Fibroblast of the aortic adventitia (primary cell): ENCODE data around the gene SLC38A10. TPM values are rescaled to one million over a fixed set of nuclear protein-coding genes. Genes with fewer than 3 reads are reported as not detected.

Source experiments
- DNase-seq: peaks from one replicate; pipeline ENCODE4 v3.0.0-alpha.2; 2010; ENCODE audit warnings: low read depth
- H3K4me3 ChIP-seq: 2 replicates; pipeline ENCODE4 v1.5.1; 2011; ENCODE audit warnings: low read depth, mild to moderate bottlenecking, control low read depth, low read length, moderate library complexity
- total RNA-seq: library from RNA; depleted of rRNA; stranded (reverse); fragments of >200 nt; gene quantifications from 2 replicates; pipeline ENCODE4 v1.2.3, GENCODE V29; 2012; ENCODE audit warnings: low replicate concordance
- TF ChIP-seq, protein P1 (sequence below): IDR thresholded peaks from 2 replicates; pipeline ENCODE4 v1.5.1; 2011; ENCODE audit warnings: mild to moderate bottlenecking, low read length, control low read depth, inconsistent platforms; ENCODE audit not compliant: insufficient read depth

SLC38A10 gene
- total RNA-seq, 1 donor, result 49.5 TPM

- TF ChIP-seq, protein P1, sequence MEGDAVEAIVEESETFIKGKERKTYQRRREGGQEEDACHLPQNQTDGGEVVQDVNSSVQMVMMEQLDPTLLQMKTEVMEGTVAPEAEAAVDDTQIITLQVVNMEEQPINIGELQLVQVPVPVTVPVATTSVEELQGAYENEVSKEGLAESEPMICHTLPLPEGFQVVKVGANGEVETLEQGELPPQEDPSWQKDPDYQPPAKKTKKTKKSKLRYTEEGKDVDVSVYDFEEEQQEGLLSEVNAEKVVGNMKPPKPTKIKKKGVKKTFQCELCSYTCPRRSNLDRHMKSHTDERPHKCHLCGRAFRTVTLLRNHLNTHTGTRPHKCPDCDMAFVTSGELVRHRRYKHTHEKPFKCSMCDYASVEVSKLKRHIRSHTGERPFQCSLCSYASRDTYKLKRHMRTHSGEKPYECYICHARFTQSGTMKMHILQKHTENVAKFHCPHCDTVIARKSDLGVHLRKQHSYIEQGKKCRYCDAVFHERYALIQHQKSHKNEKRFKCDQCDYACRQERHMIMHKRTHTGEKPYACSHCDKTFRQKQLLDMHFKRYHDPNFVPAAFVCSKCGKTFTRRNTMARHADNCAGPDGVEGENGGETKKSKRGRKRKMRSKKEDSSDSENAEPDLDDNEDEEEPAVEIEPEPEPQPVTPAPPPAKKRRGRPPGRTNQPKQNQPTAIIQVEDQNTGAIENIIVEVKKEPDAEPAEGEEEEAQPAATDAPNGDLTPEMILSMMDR, result no peak
- H3K4me3 ChIP-seq, result no peak overlapping the region
- DNase-seq, result no peak
These were observed 11.9 kb upstream of the SLC38A10 start for GRCh38 chr17:81306898-81307510.

DNA sequence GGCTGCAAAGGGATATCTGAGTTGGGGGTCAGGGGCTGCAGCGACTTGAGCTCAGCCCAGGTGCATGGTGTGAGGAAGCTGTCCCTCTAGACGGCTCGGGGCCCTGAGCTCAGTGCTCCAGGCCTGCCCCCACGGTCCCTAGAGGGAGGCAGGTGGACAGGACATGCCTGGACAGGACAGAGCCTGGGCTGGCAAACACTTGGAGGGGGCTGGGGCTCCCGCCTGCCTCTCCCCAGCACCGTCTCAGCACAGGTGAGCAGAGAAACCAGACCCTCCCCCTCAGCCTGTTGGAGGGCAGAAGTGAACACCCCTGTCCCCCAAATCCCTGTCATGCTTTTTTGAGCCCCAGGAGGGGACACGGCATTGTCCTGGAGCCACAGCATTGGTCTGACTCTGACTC is 11.4 kb upstream of the SLC38A10 start:
- no peak overlapping the region for H3K4me3 ChIP-seq
- no peak for DNase-seq
- TF ChIP-seq, protein P1, result no peak

DNA sequence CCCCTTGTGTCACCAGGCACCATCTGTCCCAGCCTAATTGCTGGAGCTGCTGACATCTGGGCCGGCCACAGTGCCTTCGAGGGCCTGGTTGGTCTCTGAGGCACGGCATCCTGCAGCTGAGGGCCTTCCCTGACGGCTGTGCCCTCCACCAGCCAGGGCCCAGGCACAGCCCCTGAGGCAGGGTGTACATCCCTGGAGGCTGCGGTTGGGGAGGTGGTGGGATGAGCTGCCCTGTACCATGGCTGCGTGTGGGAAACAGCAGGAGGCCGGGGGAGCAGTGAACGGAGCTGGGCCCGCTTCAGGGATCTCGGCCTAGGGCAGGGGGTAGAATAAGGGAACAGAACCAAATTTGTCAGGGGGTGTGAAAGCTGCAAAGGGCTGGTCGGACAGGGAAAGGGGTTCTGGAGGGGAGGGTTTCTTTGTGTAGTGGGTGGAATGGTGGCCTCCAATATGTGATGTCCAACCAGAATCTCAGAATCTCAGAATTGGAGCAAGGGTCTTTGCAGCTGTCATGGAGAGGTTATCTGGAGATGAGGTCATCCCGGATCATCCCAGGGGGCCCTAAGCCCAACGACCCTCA is 10.0 kb upstream of the SLC38A10 start:
- no peak overlapping the region for H3K4me3 ChIP-seq
- DNase-seq, result no peak
- TF ChIP-seq, protein P1, result no peak

DNA sequence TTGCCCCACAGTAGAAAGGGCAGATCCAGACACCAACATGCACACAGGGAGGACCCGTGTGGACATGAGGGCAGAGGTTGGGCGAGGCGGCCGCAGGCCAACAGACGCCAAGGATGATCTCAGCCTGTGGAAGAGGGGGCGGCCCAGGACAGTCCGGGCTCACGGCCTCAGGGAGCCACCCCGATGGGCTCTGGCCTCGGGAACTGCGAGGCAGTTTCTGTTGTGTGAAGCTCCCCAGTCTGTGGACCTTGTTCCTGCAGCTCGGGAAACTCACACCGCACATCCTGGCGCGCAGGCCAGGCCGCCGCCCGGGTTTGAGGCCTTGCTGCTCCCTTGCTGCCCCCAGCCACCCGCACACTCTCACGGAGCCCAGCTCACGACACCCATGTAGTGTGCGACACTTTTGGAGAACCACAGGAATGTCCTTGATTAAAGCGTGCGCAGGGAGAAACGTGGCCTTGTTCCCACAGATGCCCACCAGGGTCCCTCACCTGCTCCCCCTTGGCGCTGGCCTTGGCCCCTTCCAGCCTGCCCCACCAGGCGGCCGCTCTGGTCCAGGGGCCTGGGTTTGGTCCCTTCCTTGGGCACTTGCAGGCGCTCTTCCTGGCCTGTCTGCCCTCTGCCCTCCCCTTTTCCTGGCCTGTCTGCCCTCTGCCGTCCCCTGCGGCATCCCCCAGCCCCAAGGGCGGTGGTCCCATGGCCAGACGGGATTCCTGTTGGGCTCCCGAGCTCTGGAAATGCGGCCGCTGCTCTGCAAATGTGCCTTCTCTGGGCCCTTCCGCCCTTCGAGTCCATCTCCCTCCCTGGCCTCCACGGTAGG is 9.3 kb upstream of the SLC38A10 start:
- TF ChIP-seq, protein P1, result no peak
- H3K4me3 ChIP-seq, result no peak overlapping the region
- no peak for DNase-seq

DNA sequence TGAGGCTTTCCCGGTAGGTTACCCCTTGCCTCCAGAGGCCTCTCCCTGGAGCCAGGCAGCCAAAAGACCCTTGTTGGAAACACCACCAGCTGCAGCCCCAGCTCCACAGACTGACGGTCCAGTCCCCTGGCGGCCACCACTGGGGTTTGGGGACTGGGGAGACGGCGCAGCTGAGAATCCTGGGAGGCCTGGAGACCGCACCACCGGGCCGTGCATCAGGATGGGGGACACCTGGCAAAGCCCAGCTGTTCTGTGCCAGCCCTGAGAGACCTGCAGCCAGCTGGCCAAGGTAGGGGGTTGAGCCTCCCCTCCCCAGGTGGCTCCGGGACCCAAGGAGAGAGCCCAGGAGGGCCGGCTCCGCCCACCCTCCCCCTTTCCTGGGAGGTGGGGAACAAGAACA is 8.3 kb upstream of the SLC38A10 start:
- TF ChIP-seq, protein P1, result no peak
- DNase-seq, result no peak
- H3K4me3 ChIP-seq, result no peak overlapping the region

DNA sequence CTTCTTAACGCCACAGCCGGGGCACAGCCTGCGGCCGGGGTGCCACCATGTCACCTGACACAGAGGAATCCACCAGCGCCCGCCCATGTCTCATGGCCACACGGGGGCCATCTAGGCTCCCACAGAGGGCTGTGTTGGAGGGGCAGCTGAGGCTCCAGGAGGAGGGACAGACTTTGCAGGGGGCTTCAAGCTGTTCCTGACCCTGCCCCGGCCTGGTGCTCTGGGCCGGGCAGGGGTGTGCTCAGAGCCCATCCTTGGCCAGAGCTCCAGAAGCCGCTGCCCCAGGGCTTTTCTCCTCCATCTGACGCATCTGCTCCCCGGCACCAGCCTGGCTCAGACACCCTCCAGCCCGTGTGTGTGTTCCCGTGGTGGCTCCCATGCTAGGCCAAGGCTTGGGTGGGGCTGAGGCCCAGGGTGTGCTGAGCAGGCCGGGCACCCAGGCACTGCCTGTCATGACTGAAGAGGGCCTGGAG is 7.8 kb upstream of the SLC38A10 start:
- TF ChIP-seq, protein P1, result no peak
- no peak overlapping the region for H3K4me3 ChIP-seq

More for the DNA sequence above, 7.8 kb upstream of the SLC38A10 start:
- DNase-seq, result no peak
